BE2C (cell line): ENCODE data around the gene TBXA2R.

Experiments used
- DNase-seq: peaks from one replicate; pipeline ENCODE4 v3.0.0-alpha.2; 2020
- H3K27me3 ChIP-seq: fragments of 250-450 bp; sonication (Bioruptor Pico); 2 replicates; pipeline ENCODE4 v1.5.1; 2020; ENCODE audit warnings: mild to moderate bottlenecking
- H3K36me3 ChIP-seq: fragments of 250-450 bp; sonication (Bioruptor Pico); 2 replicates; pipeline ENCODE4 v1.5.1; 2020; ENCODE audit warnings: mild to moderate bottlenecking
- H3K4me1 ChIP-seq: fragments of 250-450 bp; sonication (Bioruptor Pico); 2 replicates; pipeline ENCODE4 v1.5.1; 2020
- H3K4me3 ChIP-seq: 2 replicates; pipeline ENCODE4 v1.5.1; 2011; ENCODE audit warnings: low read depth, low read length
- H3K9me3 ChIP-seq: fragments of 250-450 bp; sonication (Bioruptor Pico); 2 replicates; pipeline ENCODE4 v1.5.1; 2020
- CTCF ChIP-seq: IDR thresholded peaks from 2 replicates; pipeline ENCODE4 v1.5.1; 2012; ENCODE audit warnings: mild to moderate bottlenecking, low read depth, low read length

Gene TBXA2R

GRCh38 chr19:3642296-3642695 lies 35.6 kb upstream of the TBXA2R start:
- TF ChIP-seq CTCF = no peak
- Histone ChIP-seq H3K4me3 (no peak overlapping the region), H3K27me3 (no peaks in the 10 kb centered on the region), H3K9me3 (no peaks in the 10 kb centered on the region), H3K36me3 (no peaks in the 10 kb centered on the region; the same call in 1 of the 2 replicates), H3K4me1 (no peaks in the 10 kb centered on the region; the same call in 1 of the 2 replicates)
- DNase-seq = no peak

- no peak for DNase-seq
- no peak for TF ChIP-seq CTCF
- H3K4me3 ChIP-seq = no peak overlapping the region
- H3K4me1 ChIP-seq = no peaks in the 10 kb centered on the region; the same call in 1 of the 2 replicates
- no peaks in the 10 kb centered on the region; the same call in 1 of the 2 replicates for H3K36me3 ChIP-seq
- H3K9me3 ChIP-seq = no peaks in the 10 kb centered on the region
- no peaks in the 10 kb centered on the region for H3K27me3 ChIP-seq
These were observed 35.0 kb upstream of the TBXA2R start for GRCh38 chr19:3641515-3642269.

GRCh38 chr19:3639479-3639878 lies 32.8 kb upstream of the TBXA2R start:
- no peaks in the 10 kb centered on the region; the same call in 1 of the 2 replicates for H3K36me3 ChIP-seq
- H3K9me3 ChIP-seq = no peaks in the 10 kb centered on the region
- no peaks in the 10 kb centered on the region for H3K27me3 ChIP-seq
- no peak overlapping the region for H3K4me3 ChIP-seq
- no peak for DNase-seq
- H3K4me1 ChIP-seq = no peaks in the 10 kb centered on the region; the same call in 1 of the 2 replicates
- TF ChIP-seq CTCF = no peak

- TF ChIP-seq CTCF = no peak
- H3K36me3 ChIP-seq = no peaks in the 10 kb centered on the region; the same call in 1 of the 2 replicates
- no peaks in the 10 kb centered on the region for H3K27me3 ChIP-seq
- no peak overlapping the region for H3K4me3 ChIP-seq
- H3K4me1 ChIP-seq = no peaks in the 10 kb centered on the region
- DNase-seq = no peak
- no peaks in the 10 kb centered on the region for H3K9me3 ChIP-seq
These were observed 31.8 kb upstream of the TBXA2R start for GRCh38 chr19:3638208-3639193.

- Histone ChIP-seq H3K27me3 (no peaks in the 10 kb centered on the region), H3K4me1 (no peaks in the 10 kb centered on the region), H3K9me3 (no peaks in the 10 kb centered on the region), H3K36me3 (no peaks in the 10 kb centered on the region), H3K4me3 (no peak overlapping the region)
- DNase-seq = no peak
- no peak for TF ChIP-seq CTCF
These were observed 30.9 kb upstream of the TBXA2R start for GRCh38 chr19:3637621-3638020.
